ENCODE measurements around the gene SLC32A1. TPM values are rescaled to one million over a fixed set of nuclear protein-coding genes. Genes with fewer than 3 reads are reported as not detected.

SLC32A1 gene
- total RNA-seq (not detected in 2 replicates), polyA plus RNA-seq (not detected in 2 replicates), polyA minus RNA-seq (ENCODE audit: low replicate concordance) (not detected in 2 replicates)
- not detected in 2 replicates for polyA plus RNA-seq (2012)

DNA sequence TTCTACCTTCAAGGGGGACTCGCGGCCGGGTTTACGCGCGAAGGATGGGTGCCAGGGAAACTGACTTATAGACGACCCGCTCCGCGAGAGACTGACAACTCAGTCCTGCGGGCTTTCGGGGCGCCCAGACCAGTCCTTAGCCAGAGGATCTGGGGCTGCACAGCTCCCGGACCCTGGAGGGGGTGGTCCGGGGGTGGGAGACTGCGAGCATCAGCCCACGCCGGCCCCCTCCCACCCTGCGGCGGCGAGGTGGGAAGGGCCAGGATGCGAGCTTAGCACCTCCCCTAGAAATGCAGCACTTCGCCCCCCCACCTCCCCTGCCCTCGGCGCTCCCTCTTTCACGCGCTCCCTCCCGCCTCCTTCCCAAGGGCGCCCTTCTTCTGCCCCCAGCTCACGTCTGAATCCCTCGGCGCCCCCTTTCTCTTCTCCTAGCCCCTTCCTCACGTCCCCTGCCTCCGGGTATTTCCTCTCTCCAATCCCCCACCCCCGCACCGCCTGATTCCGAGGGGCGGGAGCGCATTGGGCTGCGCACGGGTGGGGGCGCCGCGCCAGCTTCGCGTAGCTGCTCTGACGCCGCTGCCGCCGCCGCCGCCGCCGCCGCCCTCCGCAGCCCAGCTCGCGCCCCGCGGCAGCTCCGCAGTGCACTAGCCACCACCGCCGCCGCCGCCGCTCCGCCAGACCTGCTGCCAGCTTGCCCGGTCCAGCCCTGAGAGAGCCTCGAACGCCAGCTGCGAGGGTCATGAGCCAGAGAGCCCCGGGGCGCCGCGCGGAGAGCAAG is at the start of gene SLC32A1:
SLC32A1 (plus strand) TSS at position 639 of the 778 bp plus-strand sequence. CDS start 239 bp downstream, outside the sequence.
- Histone ChIP-seq H3K27ac (ENCODE audit: insufficient read depth, low read length) (no peak within 1 kb of the TSS), H3K4me1 (ENCODE audit: control insufficient read depth, extremely low read depth, insufficient read depth, low read length) (no peaks in the 10 kb centered on the region), H3K36me3 (ENCODE audit: control insufficient read depth, insufficient read depth, low read length) (no peaks in the 10 kb centered on the region), H4K20me1 (ENCODE audit: control insufficient read depth, extremely low read depth, insufficient read depth, low read length) (no peaks in the 10 kb centered on the region), H2AFZ (ENCODE audit: low read length) (no peak within 1 kb of the TSS), H3K4me2 (ENCODE audit: extremely low read depth, insufficient read depth, low read length) (no peak within 1 kb of the TSS), H3K4me3 (replicated peaks in 1 of 4; ENCODE audit: control extremely low read depth in 1 of 4, insufficient read depth in 1 of 4, low read depth in 3 of 4, low read length in 4 of 4) (no peak within 1 kb of the TSS), H3K27me3 (ENCODE audit: control insufficient read depth, insufficient read depth, low read length) (peaks cover 85% of the 10 kb centered on the region), H3K9me3 (ENCODE audit: control insufficient read depth, insufficient read depth, low read depth, low read length) (no peaks in the 10 kb centered on the region), H3K79me2 (ENCODE audit: control insufficient read depth, insufficient read depth, low read length) (no peaks in the 10 kb centered on the region), H3K9ac (ENCODE audit: insufficient read depth, low read length) (no peak within 1 kb of the TSS)
- TF ChIP-seq EZH2 (IDR thresholded peaks at IDR 0.05; ENCODE audit: low read length, missing control alignments): no peak
- TF ChIP-seq CTCF (conservative IDR thresholded peaks at IDR 0.05 in 1 of 2, IDR thresholded peaks at IDR 0.05 in 1 of 2; ENCODE audit: low read depth in 1 of 2, low read length in 2 of 2): no peak
- no peak for DNase-seq (ENCODE audit: low read depth in 2 of 2)

- Histone ChIP-seq H3K79me2 (ENCODE audit: control insufficient read depth, insufficient read depth, low read length) (no peaks in the 10 kb centered on the region), H3K4me1 (ENCODE audit: control insufficient read depth, extremely low read depth, insufficient read depth, low read length) (peaks cover 3% of the 10 kb centered on the region), H4K20me1 (ENCODE audit: control insufficient read depth, extremely low read depth, insufficient read depth, low read length) (no peaks in the 10 kb centered on the region), H3K9me3 (ENCODE audit: control insufficient read depth, insufficient read depth, low read depth, low read length) (no peaks in the 10 kb centered on the region), H3K4me2 (ENCODE audit: extremely low read depth, insufficient read depth, low read length) (no peak overlapping the region), H3K36me3 (ENCODE audit: control insufficient read depth, insufficient read depth, low read length) (no peaks in the 10 kb centered on the region), H3K27me3 (ENCODE audit: control insufficient read depth, insufficient read depth, low read length) (peaks cover 8% of the 10 kb centered on the region), H2AFZ (ENCODE audit: low read length) (no peak overlapping the region), H3K27ac (ENCODE audit: insufficient read depth, low read length) (no peak overlapping the region), H3K9ac (ENCODE audit: insufficient read depth, low read length) (no peak overlapping the region), H3K4me3 (replicated peaks in 1 of 4; ENCODE audit: control extremely low read depth in 1 of 4, insufficient read depth in 1 of 4, low read depth in 3 of 4, low read length in 4 of 4) (no peak overlapping the region)
- no peak for DNase-seq (ENCODE audit: low read depth in 2 of 2)
- TF ChIP-seq CTCF (conservative IDR thresholded peaks at IDR 0.05 in 1 of 2, IDR thresholded peaks at IDR 0.05 in 1 of 2; ENCODE audit: low read depth in 1 of 2, low read length in 2 of 2) (no peak), EZH2 (IDR thresholded peaks at IDR 0.05; ENCODE audit: low read length, missing control alignments) (no peak)
Observed at GRCh38 chr20:38674765-38675133, 49.5 kb upstream of the SLC32A1 start.

DNA sequence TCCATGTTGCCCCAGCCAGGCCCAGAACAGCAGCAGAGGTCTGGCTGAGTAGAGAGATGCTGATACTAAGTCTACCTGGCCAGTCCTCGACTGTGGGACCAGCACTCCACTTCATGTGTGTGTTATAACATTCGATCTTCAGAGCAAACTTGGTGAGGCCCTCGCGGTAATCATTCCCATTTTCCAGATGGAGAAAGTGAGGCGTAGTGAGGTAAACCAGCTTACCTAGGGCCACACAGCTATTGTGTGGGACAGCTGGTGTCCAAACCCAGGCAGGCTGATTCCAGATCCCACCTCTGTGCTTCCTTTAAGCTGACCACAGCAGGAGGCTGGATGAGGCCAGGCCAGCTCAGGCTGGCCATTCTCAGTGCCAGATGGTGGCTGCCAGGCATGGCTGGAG is 47.7 kb upstream of the SLC32A1 start:
- Histone ChIP-seq H3K27me3 (ENCODE audit: control insufficient read depth, insufficient read depth, low read length) (peaks cover 6% of the 10 kb centered on the region), H3K4me3 (replicated peaks in 1 of 4; ENCODE audit: control extremely low read depth in 1 of 4, insufficient read depth in 1 of 4, low read depth in 3 of 4, low read length in 4 of 4) (no peak overlapping the region), H3K4me1 (ENCODE audit: control insufficient read depth, extremely low read depth, insufficient read depth, low read length) (peaks cover 3% of the 10 kb centered on the region), H3K4me2 (ENCODE audit: extremely low read depth, insufficient read depth, low read length) (no peak overlapping the region), H3K36me3 (ENCODE audit: control insufficient read depth, insufficient read depth, low read length) (no peaks in the 10 kb centered on the region), H3K27ac (ENCODE audit: insufficient read depth, low read length) (no peak overlapping the region), H3K9me3 (ENCODE audit: control insufficient read depth, insufficient read depth, low read depth, low read length) (no peaks in the 10 kb centered on the region), H3K9ac (ENCODE audit: insufficient read depth, low read length) (no peak overlapping the region), H3K79me2 (ENCODE audit: control insufficient read depth, insufficient read depth, low read length) (no peaks in the 10 kb centered on the region), H4K20me1 (ENCODE audit: control insufficient read depth, extremely low read depth, insufficient read depth, low read length) (no peaks in the 10 kb centered on the region), H2AFZ (ENCODE audit: low read length) (no peak overlapping the region)
- TF ChIP-seq EZH2 (IDR thresholded peaks at IDR 0.05; ENCODE audit: low read length, missing control alignments): no peak
- TF ChIP-seq CTCF (conservative IDR thresholded peaks at IDR 0.05 in 1 of 2, IDR thresholded peaks at IDR 0.05 in 1 of 2; ENCODE audit: low read depth in 1 of 2, low read length in 2 of 2): no peak
- DNase-seq (ENCODE audit: low read depth in 2 of 2): no peak

Measured in fibroblast of lung (primary cell).